GM23338 (cell line): ENCODE measurements around the gene SLCO3A1. TPM values are rescaled to one million over a fixed set of nuclear protein-coding genes. Genes with fewer than 3 reads are reported as not detected.

Source experiments
- ATAC-seq: fragments of 200-7000 bp; cut with Tn5 transposase; 3 replicates; pipeline ENCODE4 v1.9.1; 2020
- DNase-seq: peaks from one replicate; pipeline ENCODE4 v3.0.0-alpha.2; 2015; ENCODE audit warnings: low spot score
- H2AFZ ChIP-seq: fragments of 200-600 bp; sonication (generic); 2 replicates; pipeline ENCODE4 v1.8.0; 2016; ENCODE audit warnings: antibody characterized with exemption, mild to moderate bottlenecking, moderate library complexity
- H3F3A ChIP-seq: fragments of 200-600 bp; sonication (generic); replicated peaks from 2 replicates; pipeline ENCODE4 v1.8.0; 2017; ENCODE audit warnings: antibody characterized with exemption, mixed run types, low read depth
- H3K27ac ChIP-seq: fragments of 200-600 bp; sonication (generic); 2 replicates; pipeline ENCODE4 v1.6.1; 2016; ENCODE audit warnings: low read depth
- H3K27me3 ChIP-seq: fragments of 200-600 bp; sonication (generic); 2 replicates; pipeline ENCODE4 v1.8.0; 2016; ENCODE audit warnings: mild to moderate bottlenecking, mixed run types, moderate library complexity; ENCODE audit not compliant: insufficient read depth
- H3K36me3 ChIP-seq: fragments of 200-600 bp; sonication (generic); 2 replicates; pipeline ENCODE4 v1.8.0; 2016; ENCODE audit warnings: mild to moderate bottlenecking; ENCODE audit not compliant: insufficient read depth
- H3K4me1 ChIP-seq: fragments of 200-600 bp; sonication (generic); 2 replicates; pipeline ENCODE4 v1.8.0; 2016; ENCODE audit warnings: mild to moderate bottlenecking, moderate library complexity; ENCODE audit not compliant: insufficient read depth
- H3K4me2 ChIP-seq: fragments of 200-600 bp; sonication (generic); 2 replicates; pipeline ENCODE4 v1.7.1; 2017; ENCODE audit warnings: mixed run types
- H3K4me3 ChIP-seq: fragments of 200-600 bp; sonication (generic); 2 replicates; pipeline ENCODE4 v1.6.1; 2016; ENCODE audit warnings: mixed run types
- H3K79me2 ChIP-seq: fragments of 200-600 bp; sonication (generic); replicated peaks from 2 replicates; pipeline ENCODE4 v1.8.0; 2017; ENCODE audit warnings: mild to moderate bottlenecking; ENCODE audit not compliant: insufficient read depth
- H3K9me2 ChIP-seq: fragments of 200-600 bp; sonication (generic); 2 replicates; pipeline ENCODE4 v1.8.0; 2017; ENCODE audit not compliant: insufficient read depth
- H4K20me1 ChIP-seq: fragments of 200-600 bp; sonication (generic); replicated peaks from 2 replicates; pipeline ENCODE4 v1.8.0; 2017; ENCODE audit warnings: mild to moderate bottlenecking; ENCODE audit not compliant: insufficient read depth
- H3K27ac Mint-ChIP-seq: 2 replicates; pipeline ENCODE4 v1.8.0; 2020; ENCODE audit warnings: inconsistent platforms, mild to moderate bottlenecking, moderate library complexity, mixed read lengths
- H3K27me3 Mint-ChIP-seq: 3 replicates; pipeline ENCODE4 v1.8.0; 2022; ENCODE audit warnings: low read depth, mild to moderate bottlenecking, moderate library complexity, mixed read lengths, inconsistent platforms; ENCODE audit not compliant: insufficient read depth, poor library complexity
- H3K36me3 Mint-ChIP-seq: 3 replicates; pipeline ENCODE4 v1.8.0; 2021; ENCODE audit warnings: low read depth, mild to moderate bottlenecking, inconsistent platforms, moderate library complexity, mixed read lengths
- H3K4me1 Mint-ChIP-seq: 3 replicates; pipeline ENCODE4 v1.8.0; 2020; ENCODE audit warnings: mild to moderate bottlenecking, inconsistent platforms, mixed read lengths
- H3K4me3 Mint-ChIP-seq: 3 replicates; pipeline ENCODE4 v1.8.0; 2021; ENCODE audit warnings: moderate library complexity, mild to moderate bottlenecking, inconsistent platforms, mixed read lengths
- H3K9me3 Mint-ChIP-seq: 3 replicates; pipeline ENCODE4 v1.8.0; 2020; ENCODE audit warnings: moderate library complexity, mild to moderate bottlenecking, inconsistent platforms, mixed read lengths
- CREB1 ChIP-seq: fragments of 250-450 bp; sonication (Bioruptor Pico); IDR thresholded peaks from 2 replicates; pipeline ENCODE4 v1.5.0; 2020; ENCODE audit warnings: low read depth, mild to moderate bottlenecking, moderate library complexity
- EZH2phosphoT487 ChIP-seq: fragments of 200-600 bp; sonication (generic); IDR thresholded peaks from one replicate; pipeline ENCODE4 v1.8.1; 2018; ENCODE audit warnings: antibody characterized with exemption; ENCODE audit not compliant: unreplicated experiment
- JUNB ChIP-seq: IDR thresholded peaks from one replicate; pipeline ENCODE4 v1.6.1; 2016; ENCODE audit warnings: antibody characterized with exemption; ENCODE audit not compliant: unreplicated experiment
- NANOG ChIP-seq: IDR thresholded peaks from 2 replicates; pipeline ENCODE4 v1.6.1; 2016; ENCODE audit warnings: antibody characterized with exemption, borderline replicate concordance
- POLR2AphosphoS5 ChIP-seq: IDR thresholded peaks from 2 replicates; pipeline ENCODE4 v1.6.1; 2016; ENCODE audit warnings: antibody characterized with exemption, low read depth
- ZNF114 ChIP-seq: fragments of 250-450 bp; sonication (Bioruptor Pico); IDR thresholded peaks from 2 replicates; pipeline ENCODE4 v1.5.0; 2020; ENCODE audit warnings: mild to moderate bottlenecking, moderate library complexity
- polyA plus RNA-seq: library from polyadenylated mRNA; unstranded; fragments of >200 nt; fragmentation: Nextera tagmentation; extraction: Ambion mirVana; gene quantifications from 2 replicates; pipeline ENCODE4 v1.2.1, GENCODE V29; 2016
- total RNA-seq: library from RNA; depleted of rRNA; stranded (reverse); fragments of >200 nt; shearing (Covaris generic); gene quantifications from 2 replicates; pipeline ENCODE4 v1.2.3, GENCODE V29; 2014
- TF ChIP-seq, protein P1 (sequence below): IDR thresholded peaks from one replicate; pipeline ENCODE4 v1.6.1; 2018; ENCODE audit warnings: antibody characterized with exemption; ENCODE audit not compliant: unreplicated experiment
- TF ChIP-seq, protein P2 (sequence below), 2 experiments: fragments of 200-600 bp in 1 of 2; sonication (generic) in 1 of 2; conservative IDR thresholded peaks; 2 replicates each; pipeline versions ENCODE4 v1.5.1 to v1.6.1; 2016 to 2017; ENCODE audit warnings: antibody characterized with exemption in 2 of 2, low read depth in 2 of 2, mild to moderate bottlenecking in 2 of 2, moderate library complexity in 1 of 2
- TF ChIP-seq, protein P3 (sequence below): fragments of 250-450 bp; sonication (Bioruptor Pico); IDR thresholded peaks from 2 replicates; pipeline ENCODE4 v1.5.0; 2020; ENCODE audit warnings: mild to moderate bottlenecking, moderate library complexity

SLCO3A1 gene
- total and polyA plus RNA-seq, 2 experiments from 2014 or later: 7.3 to 9.4 TPM

DNA sequence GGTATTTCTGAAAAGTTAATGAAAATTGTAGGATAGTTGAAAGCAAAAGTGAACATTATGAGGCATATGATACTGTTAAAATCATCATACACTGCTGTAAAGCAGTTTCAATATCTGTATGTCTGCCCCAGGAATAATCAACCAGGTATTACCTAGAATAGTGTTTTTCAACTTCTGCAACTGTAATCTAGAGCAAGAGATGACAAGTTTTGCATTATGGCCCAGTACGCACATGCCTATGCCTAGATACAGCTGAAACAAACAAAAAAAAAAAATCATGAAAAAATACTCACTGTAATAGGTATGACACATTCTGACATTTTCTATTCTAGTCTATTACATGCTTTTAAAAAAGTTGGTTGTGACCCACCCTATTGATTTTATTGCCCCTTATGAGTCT is 299.5 kb downstream of the SLCO3A1 start (continued):
- TF ChIP-seq, protein P1, sequence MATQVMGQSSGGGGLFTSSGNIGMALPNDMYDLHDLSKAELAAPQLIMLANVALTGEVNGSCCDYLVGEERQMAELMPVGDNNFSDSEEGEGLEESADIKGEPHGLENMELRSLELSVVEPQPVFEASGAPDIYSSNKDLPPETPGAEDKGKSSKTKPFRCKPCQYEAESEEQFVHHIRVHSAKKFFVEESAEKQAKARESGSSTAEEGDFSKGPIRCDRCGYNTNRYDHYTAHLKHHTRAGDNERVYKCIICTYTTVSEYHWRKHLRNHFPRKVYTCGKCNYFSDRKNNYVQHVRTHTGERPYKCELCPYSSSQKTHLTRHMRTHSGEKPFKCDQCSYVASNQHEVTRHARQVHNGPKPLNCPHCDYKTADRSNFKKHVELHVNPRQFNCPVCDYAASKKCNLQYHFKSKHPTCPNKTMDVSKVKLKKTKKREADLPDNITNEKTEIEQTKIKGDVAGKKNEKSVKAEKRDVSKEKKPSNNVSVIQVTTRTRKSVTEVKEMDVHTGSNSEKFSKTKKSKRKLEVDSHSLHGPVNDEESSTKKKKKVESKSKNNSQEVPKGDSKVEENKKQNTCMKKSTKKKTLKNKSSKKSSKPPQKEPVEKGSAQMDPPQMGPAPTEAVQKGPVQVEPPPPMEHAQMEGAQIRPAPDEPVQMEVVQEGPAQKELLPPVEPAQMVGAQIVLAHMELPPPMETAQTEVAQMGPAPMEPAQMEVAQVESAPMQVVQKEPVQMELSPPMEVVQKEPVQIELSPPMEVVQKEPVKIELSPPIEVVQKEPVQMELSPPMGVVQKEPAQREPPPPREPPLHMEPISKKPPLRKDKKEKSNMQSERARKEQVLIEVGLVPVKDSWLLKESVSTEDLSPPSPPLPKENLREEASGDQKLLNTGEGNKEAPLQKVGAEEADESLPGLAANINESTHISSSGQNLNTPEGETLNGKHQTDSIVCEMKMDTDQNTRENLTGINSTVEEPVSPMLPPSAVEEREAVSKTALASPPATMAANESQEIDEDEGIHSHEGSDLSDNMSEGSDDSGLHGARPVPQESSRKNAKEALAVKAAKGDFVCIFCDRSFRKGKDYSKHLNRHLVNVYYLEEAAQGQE: no peak
- no peak for TF ChIP-seq ZNF114 (CRISPR knock-in tag)

- Mint-ChIP-seq H3K9me3 (no peaks in the 10 kb centered on the region), H3K36me3 (peaks cover 2% of the 10 kb centered on the region; the same call in 2 of the 3 replicates)
- TF ChIP-seq POLR2AphosphoS5 (no peak), CREB1 (CRISPR knock-in tag) (no peak), JUNB (no peak), NANOG (no peak), EZH2phosphoT487 (no peak)
- TF ChIP-seq, protein P2, sequence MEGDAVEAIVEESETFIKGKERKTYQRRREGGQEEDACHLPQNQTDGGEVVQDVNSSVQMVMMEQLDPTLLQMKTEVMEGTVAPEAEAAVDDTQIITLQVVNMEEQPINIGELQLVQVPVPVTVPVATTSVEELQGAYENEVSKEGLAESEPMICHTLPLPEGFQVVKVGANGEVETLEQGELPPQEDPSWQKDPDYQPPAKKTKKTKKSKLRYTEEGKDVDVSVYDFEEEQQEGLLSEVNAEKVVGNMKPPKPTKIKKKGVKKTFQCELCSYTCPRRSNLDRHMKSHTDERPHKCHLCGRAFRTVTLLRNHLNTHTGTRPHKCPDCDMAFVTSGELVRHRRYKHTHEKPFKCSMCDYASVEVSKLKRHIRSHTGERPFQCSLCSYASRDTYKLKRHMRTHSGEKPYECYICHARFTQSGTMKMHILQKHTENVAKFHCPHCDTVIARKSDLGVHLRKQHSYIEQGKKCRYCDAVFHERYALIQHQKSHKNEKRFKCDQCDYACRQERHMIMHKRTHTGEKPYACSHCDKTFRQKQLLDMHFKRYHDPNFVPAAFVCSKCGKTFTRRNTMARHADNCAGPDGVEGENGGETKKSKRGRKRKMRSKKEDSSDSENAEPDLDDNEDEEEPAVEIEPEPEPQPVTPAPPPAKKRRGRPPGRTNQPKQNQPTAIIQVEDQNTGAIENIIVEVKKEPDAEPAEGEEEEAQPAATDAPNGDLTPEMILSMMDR (conservative IDR thresholded peaks at IDR 0.05; ENCODE audit: low read depth in 2 of 2): no peak
- TF ChIP-seq, protein P3, sequence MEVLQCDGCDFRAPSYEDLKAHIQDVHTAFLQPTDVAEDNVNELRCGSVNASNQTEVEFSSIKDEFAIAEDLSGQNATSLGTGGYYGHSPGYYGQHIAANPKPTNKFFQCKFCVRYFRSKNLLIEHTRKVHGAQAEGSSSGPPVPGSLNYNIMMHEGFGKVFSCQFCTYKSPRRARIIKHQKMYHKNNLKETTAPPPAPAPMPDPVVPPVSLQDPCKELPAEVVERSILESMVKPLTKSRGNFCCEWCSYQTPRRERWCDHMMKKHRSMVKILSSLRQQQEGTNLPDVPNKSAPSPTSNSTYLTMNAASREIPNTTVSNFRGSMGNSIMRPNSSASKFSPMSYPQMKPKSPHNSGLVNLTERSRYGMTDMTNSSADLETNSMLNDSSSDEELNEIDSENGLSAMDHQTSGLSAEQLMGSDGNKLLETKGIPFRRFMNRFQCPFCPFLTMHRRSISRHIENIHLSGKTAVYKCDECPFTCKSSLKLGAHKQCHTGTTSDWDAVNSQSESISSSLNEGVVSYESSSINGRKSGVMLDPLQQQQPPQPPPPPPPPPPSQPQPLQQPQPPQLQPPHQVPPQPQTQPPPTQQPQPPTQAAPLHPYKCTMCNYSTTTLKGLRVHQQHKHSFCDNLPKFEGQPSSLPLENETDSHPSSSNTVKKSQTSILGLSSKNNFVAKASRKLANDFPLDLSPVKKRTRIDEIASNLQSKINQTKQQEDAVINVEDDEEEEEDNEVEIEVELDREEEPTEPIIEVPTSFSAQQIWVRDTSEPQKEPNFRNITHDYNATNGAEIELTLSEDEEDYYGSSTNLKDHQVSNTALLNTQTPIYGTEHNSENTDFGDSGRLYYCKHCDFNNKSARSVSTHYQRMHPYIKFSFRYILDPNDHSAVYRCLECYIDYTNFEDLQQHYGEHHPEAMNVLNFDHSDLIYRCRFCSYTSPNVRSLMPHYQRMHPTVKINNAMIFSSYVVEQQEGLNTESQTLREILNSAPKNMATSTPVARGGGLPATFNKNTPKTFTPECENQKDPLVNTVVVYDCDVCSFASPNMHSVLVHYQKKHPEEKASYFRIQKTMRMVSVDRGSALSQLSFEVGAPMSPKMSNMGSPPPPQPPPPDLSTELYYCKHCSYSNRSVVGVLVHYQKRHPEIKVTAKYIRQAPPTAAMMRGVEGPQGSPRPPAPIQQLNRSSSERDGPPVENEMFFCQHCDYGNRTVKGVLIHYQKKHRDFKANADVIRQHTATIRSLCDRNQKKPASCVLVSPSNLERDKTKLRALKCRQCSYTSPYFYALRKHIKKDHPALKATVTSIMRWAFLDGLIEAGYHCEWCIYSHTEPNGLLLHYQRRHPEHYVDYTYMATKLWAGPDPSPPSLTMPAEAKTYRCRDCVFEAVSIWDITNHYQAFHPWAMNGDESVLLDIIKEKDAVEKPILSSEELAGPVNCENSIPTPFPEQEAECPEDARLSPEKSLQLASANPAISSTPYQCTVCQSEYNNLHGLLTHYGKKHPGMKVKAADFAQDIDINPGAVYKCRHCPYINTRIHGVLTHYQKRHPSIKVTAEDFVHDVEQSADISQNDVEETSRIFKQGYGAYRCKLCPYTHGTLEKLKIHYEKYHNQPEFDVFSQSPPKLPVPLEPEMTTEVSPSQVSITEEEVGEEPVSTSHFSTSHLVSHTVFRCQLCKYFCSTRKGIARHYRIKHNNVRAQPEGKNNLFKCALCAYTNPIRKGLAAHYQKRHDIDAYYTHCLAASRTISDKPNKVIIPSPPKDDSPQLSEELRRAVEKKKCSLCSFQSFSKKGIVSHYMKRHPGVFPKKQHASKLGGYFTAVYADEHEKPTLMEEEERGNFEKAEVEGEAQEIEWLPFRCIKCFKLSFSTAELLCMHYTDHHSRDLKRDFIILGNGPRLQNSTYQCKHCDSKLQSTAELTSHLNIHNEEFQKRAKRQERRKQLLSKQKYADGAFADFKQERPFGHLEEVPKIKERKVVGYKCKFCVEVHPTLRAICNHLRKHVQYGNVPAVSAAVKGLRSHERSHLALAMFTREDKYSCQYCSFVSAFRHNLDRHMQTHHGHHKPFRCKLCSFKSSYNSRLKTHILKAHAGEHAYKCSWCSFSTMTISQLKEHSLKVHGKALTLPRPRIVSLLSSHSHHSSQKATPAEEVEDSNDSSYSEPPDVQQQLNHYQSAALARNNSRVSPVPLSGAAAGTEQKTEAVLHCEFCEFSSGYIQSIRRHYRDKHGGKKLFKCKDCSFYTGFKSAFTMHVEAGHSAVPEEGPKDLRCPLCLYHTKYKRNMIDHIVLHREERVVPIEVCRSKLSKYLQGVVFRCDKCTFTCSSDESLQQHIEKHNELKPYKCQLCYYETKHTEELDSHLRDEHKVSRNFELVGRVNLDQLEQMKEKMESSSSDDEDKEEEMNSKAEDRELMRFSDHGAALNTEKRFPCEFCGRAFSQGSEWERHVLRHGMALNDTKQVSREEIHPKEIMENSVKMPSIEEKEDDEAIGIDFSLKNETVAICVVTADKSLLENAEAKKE (CRISPR knock-in tag): no peak
- TF ChIP-seq, protein P1: no peak
Measured at GRCh38 chr15:92153620-92154019, 300.1 kb downstream of the SLCO3A1 start.

More at GRCh38 chr15:92153620-92154019, 300.1 kb downstream of the SLCO3A1 start:
- Histone ChIP-seq H3K79me2 (no peaks in the 10 kb centered on the region), H3K9me2 (peaks cover 3% of the 10 kb centered on the region; the same call in 1 of the 2 replicates), H3K4me3 (no peak overlapping the region), H3K4me2 (no peak overlapping the region), H2AFZ (no peak overlapping the region), H3K36me3 (no peaks in the 10 kb centered on the region), H3K27ac (no peak overlapping the region), H3K4me1 (peaks cover 13% of the 10 kb centered on the region), H3K27me3 (no peaks in the 10 kb centered on the region), H3F3A (no peaks in the 10 kb centered on the region), H4K20me1 (0 out of 2 replicates have a peak, but pooled peaks cover 3% of the 10 kb centered on the region)
- Mint-ChIP-seq H3K4me3 (no peak overlapping the region), H3K4me1 (peaks cover 19% of the 10 kb centered on the region), H3K27me3 (peaks cover 4% of the 10 kb centered on the region), H3K27ac (no peak overlapping the region)
- ATAC-seq (no peak), DNase-seq (no peak)
